Activated gamma-delta T cell (primary cell): ENCODE results near the gene UBIAD1.
"Not testable (repeated sequence)": the region's sequence is repeated elsewhere in the genome, so short reads cannot be mapped to it uniquely, and the experiment has no call there.

Experiments
- DNase-seq: peaks from one replicate; lab custom pipeline; 2025; lab: John Stamatoyannopoulos, UW
- total RNA-seq, 2 donors: gene quantifications; one replicate each; lab custom pipeline; 2026; lab: John Stamatoyannopoulos, UW

UBIAD1 gene
- 25.7 to 32.3 reads per million in 2 donors for total RNA-seq

GRCh38 chr1:11272832-11273594 is at the start of gene UBIAD1:
Gene UBIAD1, plus strand, starts transcription at chr1:11273198. Its CDS starts 334 bp downstream, at chr1:11273532.
- peak; percentile 82 for DNase-seq

GRCh38 chr1:11227106-11228077 is 45.6 kb upstream of the UBIAD1 start:
- DNase-seq: no peak

GRCh38 chr1:11229203-11229602 is 43.8 kb upstream of the UBIAD1 start:
- DNase-seq: no peak

GRCh38 chr1:11233208-11233607 is 39.8 kb upstream of the UBIAD1 start:
- no peak for DNase-seq

GRCh38 chr1:11237356-11237755 is 35.6 kb upstream of the UBIAD1 start:
- no peak for DNase-seq

- DNase-seq: no peak
Measured at GRCh38 chr1:11238311-11238710, 34.7 kb upstream of the UBIAD1 start.

GRCh38 chr1:11245248-11245647 is 27.8 kb upstream of the UBIAD1 start:
- no peak for DNase-seq

GRCh38 chr1:11245904-11246719 is 26.9 kb upstream of the UBIAD1 start:
- DNase-seq: no peak

- DNase-seq: no peak
Measured at GRCh38 chr1:11248169-11248568, 24.8 kb upstream of the UBIAD1 start.

- no peak for DNase-seq
Measured at GRCh38 chr1:11252538-11252937, 20.5 kb upstream of the UBIAD1 start.

- no peak for DNase-seq
Measured at GRCh38 chr1:11253226-11253625, 19.8 kb upstream of the UBIAD1 start.

- DNase-seq: no peak
Measured at GRCh38 chr1:11256299-11256698, 16.7 kb upstream of the UBIAD1 start.

- peak; percentile 56 for DNase-seq
Measured at GRCh38 chr1:11262171-11263049, 10.6 kb upstream of the UBIAD1 start, which contains the start of gene MTOR. Gene MTOR, minus strand, starts transcription at chr1:11262551. Its CDS starts 3,142 bp downstream, at chr1:11259409.

- DNase-seq: no peak
Measured at GRCh38 chr1:11266268-11267074, 6.5 kb upstream of the UBIAD1 start.

GRCh38 chr1:11267350-11268337 is 5.4 kb upstream of the UBIAD1 start:
- DNase-seq: not testable (repeated sequence)

GRCh38 chr1:11272544-11272831 is 510 bp upstream of the UBIAD1 start:
- DNase-seq: no peak

- DNase-seq: no peak
Measured at GRCh38 chr1:11273595-11274234, 717 bp downstream of the UBIAD1 start.

GRCh38 chr1:11279152-11279551 is 6.2 kb downstream of the UBIAD1 start:
- no peak for DNase-seq
